HepG2 (cell line): ENCODE data around the gene RHBDL1. TPM values are rescaled to one million over a fixed set of nuclear protein-coding genes. Genes with fewer than 3 reads are reported as not detected.

Experiments
- ATF6 ChIP-seq: sonication (generic); formaldehyde crosslinking; conservative IDR thresholded peaks from 2 replicates; pipeline ENCODE4 v1.4.0; 2020; ENCODE audit warnings: missing genetic modification reagents
- BHLHE40 ChIP-seq: IDR thresholded peaks from 2 replicates; pipeline ENCODE4 v1.6.1; 2011; ENCODE audit warnings: low read length, improper control_type of control experiment
- ETV5 ChIP-seq: IDR thresholded peaks from 2 replicates; pipeline ENCODE4 v1.6.1; 2018; ENCODE audit warnings: missing biosample characterization, missing genetic modification reagents, inconsistent platforms, borderline replicate concordance
- HOXA3 ChIP-seq: sonication (generic); formaldehyde crosslinking; IDR thresholded peaks from 2 replicates; pipeline ENCODE4 v1.5.0; 2020; ENCODE audit warnings: missing genetic modification reagents
- MTA3 ChIP-seq: sonication (generic); formaldehyde crosslinking; IDR thresholded peaks from 2 replicates; pipeline ENCODE4 v1.4.0; 2020; ENCODE audit warnings: missing genetic modification reagents
- MXD1 ChIP-seq: sonication (generic); formaldehyde crosslinking; IDR thresholded peaks from 2 replicates; pipeline ENCODE4 v1.4.0; 2020; ENCODE audit warnings: mild to moderate bottlenecking, missing genetic modification reagents
- NAIF1 ChIP-seq: sonication (generic); formaldehyde crosslinking; IDR thresholded peaks from 2 replicates; pipeline ENCODE4 v1.5.0; 2020; ENCODE audit warnings: mild to moderate bottlenecking, missing genetic modification reagents, borderline replicate concordance
- SRSF4 ChIP-seq: fragments of 200-400 bp; formaldehyde crosslinking; IDR thresholded peaks from one replicate; pipeline ENCODE4 v1.6.1; 2018; ENCODE audit warnings: mild to moderate bottlenecking, low read depth, low read length, moderate library complexity; ENCODE audit not compliant: poor library complexity, severe bottlenecking
- TCF7L2 ChIP-seq: IDR thresholded peaks from 2 replicates; pipeline ENCODE4 v1.6.1; 2011; ENCODE audit warnings: mild to moderate bottlenecking, low read depth, low read length, moderate library complexity
- YEATS4 ChIP-seq: sonication (generic); formaldehyde crosslinking; IDR thresholded peaks from 2 replicates; pipeline ENCODE4 v1.4.0; 2020; ENCODE audit warnings: missing genetic modification reagents, borderline replicate concordance
- ZBTB1 ChIP-seq: sonication (generic); formaldehyde crosslinking; IDR thresholded peaks from 2 replicates; pipeline ENCODE4 v1.4.0; 2020; ENCODE audit warnings: missing genetic modification reagents, borderline replicate concordance
- ZBTB38 ChIP-seq: sonication (generic); formaldehyde crosslinking; IDR thresholded peaks from 2 replicates; pipeline ENCODE4 v1.5.1; 2020; ENCODE audit warnings: mild to moderate bottlenecking, missing genetic modification reagents
- ZBTB49 ChIP-seq: sonication (generic); formaldehyde crosslinking; IDR thresholded peaks from 2 replicates; pipeline ENCODE4 v1.4.0; 2020; ENCODE audit warnings: missing genetic modification reagents, borderline replicate concordance
- ZNF207 ChIP-seq: fragments of 450-650 bp; IDR thresholded peaks from 2 replicates; pipeline ENCODE4 v1.6.1; 2016; ENCODE audit warnings: antibody characterized with exemption, borderline replicate concordance
- ZNF224 ChIP-seq: sonication (generic); formaldehyde crosslinking; IDR thresholded peaks from 2 replicates; pipeline ENCODE4 v1.5.0; 2020; ENCODE audit warnings: mild to moderate bottlenecking, missing genetic modification reagents
- ZNF512 ChIP-seq: sonication (generic); formaldehyde crosslinking; IDR thresholded peaks from 2 replicates; pipeline ENCODE4 v1.4.0; 2020; ENCODE audit warnings: mild to moderate bottlenecking, missing genetic modification reagents
- ZNF652 ChIP-seq: IDR thresholded peaks from 2 replicates; pipeline ENCODE4 v1.6.1; 2016; ENCODE audit warnings: low read depth, borderline replicate concordance
- ZNF710 ChIP-seq: sonication (generic); formaldehyde crosslinking; IDR thresholded peaks from 2 replicates; pipeline ENCODE4 v1.5.0; 2020; ENCODE audit warnings: mild to moderate bottlenecking, missing genetic modification reagents, borderline replicate concordance
- ZNF792 ChIP-seq: IDR thresholded peaks from 2 replicates; pipeline ENCODE4 v1.6.1; 2016
- polyA plus RNA-seq, 8 experiments: library from polyadenylated mRNA; depleted of rRNA in 3 of 8; stranded (reverse) in 7 of 8; unstranded in 1 of 8; fragments of >200 nt; fragmentation: Illumina TruSeq in 4 of 8; extraction: Trizol in 4 of 8; gene quantifications; 2 replicates each; pipeline versions ENCODE4 v1.2.1 to v1.2.3, GENCODE V29; 2011 to 2016; ENCODE audit warnings: low read depth in 4 of 8, missing spikeins in 1 of 8, mixed read lengths in 1 of 8; ENCODE audit not compliant: insufficient read depth in 1 of 8
- total RNA-seq, 5 experiments: library from RNA; depleted of rRNA; stranded (reverse); fragments of >200 nt; fragmentation: Illumina TruSeq; extraction: Trizol; gene quantifications; 2 replicates each; pipeline ENCODE4 v1.2.3, GENCODE V29; 2016; ENCODE audit warnings: low read depth in 1 of 5

Gene RHBDL1
- total and polyA plus RNA-seq, 2 of the 13 experiments (the other 11 are each of a cell fraction or from before 2014, with no cell fraction given): 1.8 to 3.8 TPM

GRCh38 chr16:648781-649589, 26.5 kb upstream of the RHBDL1 start, which contains the start of gene WDR90 (continued):
- TF ChIP-seq ZBTB49 (CRISPR knock-in tag): no peak
- peak; percentile 82 for TF ChIP-seq ZBTB38 (CRISPR knock-in tag)
- no peak for TF ChIP-seq SRSF4
- peak; percentile 53; the same call in 1 of the 2 replicates for TF ChIP-seq NAIF1 (CRISPR knock-in tag)
- TF ChIP-seq ZNF652: no peak
- peak; percentile 85 for TF ChIP-seq ETV5
- TF ChIP-seq ZNF224 (CRISPR knock-in tag): peak; percentile 95; the same call in 1 of the 2 replicates
- TF ChIP-seq ZBTB1 (CRISPR knock-in tag): no peak
- peak; percentile 80; the same call in 1 of the 2 replicates for TF ChIP-seq YEATS4 (CRISPR knock-in tag)
- no peak for TF ChIP-seq ZNF512 (CRISPR knock-in tag)
- TF ChIP-seq BHLHE40: peak; percentile 65
- no peak for TF ChIP-seq ATF6 (CRISPR knock-in tag)
- TF ChIP-seq ZNF207: no peak
- TF ChIP-seq ZNF710 (CRISPR knock-in tag): peak; percentile 83; the same call in 1 of the 2 replicates
- peak; percentile 72 for TF ChIP-seq ZNF792 (CRISPR knock-in tag)
- peak; percentile 98 for TF ChIP-seq HOXA3 (CRISPR knock-in tag)
- no peak for TF ChIP-seq TCF7L2
- peak; percentile 93 for TF ChIP-seq MXD1 (CRISPR knock-in tag)
- TF ChIP-seq MTA3 (CRISPR knock-in tag): no peak
